Thyroid gland (tissue), 4 donors: ENCODE measurements around the gene CDK5RAP3.

ENCODE experiments used
- POLR2A ChIP-seq, 2 donors: fragments of 450-650 bp; IDR thresholded peaks; one replicate each; pipeline ENCODE4 v1.6.1; 2017; ENCODE audit warnings: antibody characterized with exemption in 2 of 2, mild to moderate bottlenecking in 2 of 2, moderate library complexity in 1 of 2
- TF ChIP-seq, protein P1 (sequence below), 6 experiments: fragments of 200-600 bp in 3 of 6; fragments of 450-650 bp in 3 of 6; sonication (generic) in 3 of 6; IDR thresholded peaks; one replicate each; pipeline ENCODE4 v1.5.1; 2016 to 2019; ENCODE audit warnings: antibody characterized with exemption in 6 of 6, mild to moderate bottlenecking in 2 of 6, inconsistent platforms in 1 of 6, moderate library complexity in 1 of 6

DNA sequence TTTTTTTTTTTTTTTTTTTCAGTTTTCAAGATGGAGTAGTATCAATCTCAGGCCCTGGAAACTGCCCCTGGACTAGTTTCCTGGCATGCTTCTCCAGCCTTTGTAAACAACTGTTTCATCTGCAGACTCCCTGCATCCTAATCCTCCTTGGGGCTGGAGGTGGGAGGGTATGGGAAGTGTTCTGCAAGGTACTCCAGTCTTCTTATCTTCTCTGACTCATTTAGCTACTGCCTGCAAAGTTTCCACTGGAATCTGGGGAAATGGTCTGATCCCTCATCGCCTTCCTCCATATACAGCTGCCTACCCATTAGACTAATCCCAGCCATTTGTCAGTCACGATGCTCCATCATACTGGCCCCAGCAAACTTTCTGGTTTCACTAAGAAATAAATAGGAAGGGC is 45.2 kb downstream of the CDK5RAP3 start:
- TF ChIP-seq, protein P1, sequence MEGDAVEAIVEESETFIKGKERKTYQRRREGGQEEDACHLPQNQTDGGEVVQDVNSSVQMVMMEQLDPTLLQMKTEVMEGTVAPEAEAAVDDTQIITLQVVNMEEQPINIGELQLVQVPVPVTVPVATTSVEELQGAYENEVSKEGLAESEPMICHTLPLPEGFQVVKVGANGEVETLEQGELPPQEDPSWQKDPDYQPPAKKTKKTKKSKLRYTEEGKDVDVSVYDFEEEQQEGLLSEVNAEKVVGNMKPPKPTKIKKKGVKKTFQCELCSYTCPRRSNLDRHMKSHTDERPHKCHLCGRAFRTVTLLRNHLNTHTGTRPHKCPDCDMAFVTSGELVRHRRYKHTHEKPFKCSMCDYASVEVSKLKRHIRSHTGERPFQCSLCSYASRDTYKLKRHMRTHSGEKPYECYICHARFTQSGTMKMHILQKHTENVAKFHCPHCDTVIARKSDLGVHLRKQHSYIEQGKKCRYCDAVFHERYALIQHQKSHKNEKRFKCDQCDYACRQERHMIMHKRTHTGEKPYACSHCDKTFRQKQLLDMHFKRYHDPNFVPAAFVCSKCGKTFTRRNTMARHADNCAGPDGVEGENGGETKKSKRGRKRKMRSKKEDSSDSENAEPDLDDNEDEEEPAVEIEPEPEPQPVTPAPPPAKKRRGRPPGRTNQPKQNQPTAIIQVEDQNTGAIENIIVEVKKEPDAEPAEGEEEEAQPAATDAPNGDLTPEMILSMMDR (IDR thresholded peaks at IDR 0.05) = no peak
- no peak for TF ChIP-seq POLR2A (IDR thresholded peaks at IDR 0.05)
